HG02870 (cell line): ENCODE measurements around the gene SSTR5.

ENCODE experiments used
- ATAC-seq: cut with Tn5 transposase; IDR thresholded peaks from one replicate; pipeline ENCODE4 v1.9.1; 2021; ENCODE audit warnings: mild to moderate bottlenecking, moderate library complexity; ENCODE audit not compliant: unreplicated experiment

The SSTR5 gene

GRCh38 chr16:1054660-1055556 is 17.6 kb upstream of the SSTR5 start:
- no peak for ATAC-seq

GRCh38 chr16:1055557-1055924 is 17.0 kb upstream of the SSTR5 start:
- no peak for ATAC-seq

- no peak for ATAC-seq
Observed at GRCh38 chr16:1056196-1056595, 16.4 kb upstream of the SSTR5 start.

GRCh38 chr16:1057252-1057932 is 15.2 kb upstream of the SSTR5 start:
- no peak for ATAC-seq

- no peak for ATAC-seq
Observed at GRCh38 chr16:1058216-1058615, 14.3 kb upstream of the SSTR5 start.

- no peak for ATAC-seq
Observed at GRCh38 chr16:1059310-1059709, 13.2 kb upstream of the SSTR5 start.

GRCh38 chr16:1060416-1061340 is 11.9 kb upstream of the SSTR5 start:
- no peak for ATAC-seq

- ATAC-seq, result no peak
Observed at GRCh38 chr16:1061769-1062505, 10.6 kb upstream of the SSTR5 start.

GRCh38 chr16:1062895-1063294 is 9.7 kb upstream of the SSTR5 start:
- ATAC-seq, result no peak

- no peak for ATAC-seq
Observed at GRCh38 chr16:1063728-1064127, 8.8 kb upstream of the SSTR5 start.

GRCh38 chr16:1065469-1066128 is 6.9 kb upstream of the SSTR5 start:
- ATAC-seq, result no peak

GRCh38 chr16:1066584-1067172 is 5.9 kb upstream of the SSTR5 start:
- no peak for ATAC-seq

GRCh38 chr16:1067629-1068028 is 4.9 kb upstream of the SSTR5 start:
- no peak for ATAC-seq

GRCh38 chr16:1068451-1068850 is 4.1 kb upstream of the SSTR5 start:
- no peak for ATAC-seq

GRCh38 chr16:1069154-1069553 is 3.4 kb upstream of the SSTR5 start:
- no peak for ATAC-seq

GRCh38 chr16:1070084-1070863 is 2.3 kb upstream of the SSTR5 start:
- no peak for ATAC-seq

GRCh38 chr16:1070864-1071408 is 1.6 kb upstream of the SSTR5 start:
- ATAC-seq, result no peak

- no peak for ATAC-seq
Observed at GRCh38 chr16:1071561-1072225, 854 bp upstream of the SSTR5 start.
